GM18870 (cell line): ENCODE data around the gene NCAPH2.
A peak's percentile ranks its signal among the peaks of the same experiment; 100 is the strongest.

Experiments
- ATAC-seq: cut with Tn5 transposase; IDR thresholded peaks from one replicate; pipeline ENCODE4 v1.9.1; 2021; ENCODE audit warnings: moderate library complexity; ENCODE audit not compliant: unreplicated experiment

The NCAPH2 gene

DNA sequence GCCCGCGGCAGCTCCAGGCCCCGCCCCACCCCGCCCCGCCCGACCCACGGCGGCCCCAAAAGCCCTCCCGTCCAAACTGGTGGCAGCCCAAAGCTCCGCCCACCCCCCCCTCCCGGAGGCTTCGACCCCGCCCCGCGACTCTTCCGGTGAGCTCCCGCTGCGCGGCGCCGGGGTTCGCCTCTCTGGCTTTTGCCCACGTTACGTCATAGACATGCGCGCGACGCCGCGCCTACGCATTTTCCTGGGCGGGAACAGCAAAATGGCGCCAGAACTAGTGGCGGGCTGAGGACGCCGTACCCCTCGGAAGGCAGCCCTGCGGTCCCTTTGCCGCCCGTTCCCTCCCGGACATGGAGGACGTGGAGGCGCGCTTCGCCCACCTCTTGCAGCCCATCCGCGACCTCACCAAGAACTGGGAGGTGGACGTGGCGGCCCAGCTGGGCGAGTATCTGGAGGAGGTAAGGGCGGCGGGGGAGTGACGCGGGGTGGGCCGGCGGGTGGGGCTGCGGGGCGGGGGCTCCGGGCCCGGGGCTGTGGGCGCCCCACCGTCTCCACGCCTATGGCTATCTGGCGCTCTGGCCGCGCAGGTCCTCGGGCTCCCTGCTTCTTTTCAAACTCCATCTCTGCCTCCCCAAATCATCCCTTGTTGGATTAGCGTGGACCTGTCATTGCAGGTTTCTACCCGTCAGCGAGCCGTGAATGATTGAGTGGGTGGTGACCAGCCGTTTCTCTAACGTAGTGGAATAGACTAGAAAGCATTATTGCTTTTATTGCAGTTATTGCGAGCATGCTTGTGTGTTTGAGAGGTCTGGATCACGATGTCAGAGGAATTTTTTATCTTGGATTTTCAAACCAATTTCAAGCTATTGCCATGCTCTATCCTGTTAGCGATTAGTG is at the start of gene NCAPH2:
Gene NCAPH2, plus strand, starts transcription at position 234 of the 894 bp plus-strand sequence. Its CDS starts 114 bp downstream, at position 348.
- ATAC-seq: peak; percentile 60

DNA sequence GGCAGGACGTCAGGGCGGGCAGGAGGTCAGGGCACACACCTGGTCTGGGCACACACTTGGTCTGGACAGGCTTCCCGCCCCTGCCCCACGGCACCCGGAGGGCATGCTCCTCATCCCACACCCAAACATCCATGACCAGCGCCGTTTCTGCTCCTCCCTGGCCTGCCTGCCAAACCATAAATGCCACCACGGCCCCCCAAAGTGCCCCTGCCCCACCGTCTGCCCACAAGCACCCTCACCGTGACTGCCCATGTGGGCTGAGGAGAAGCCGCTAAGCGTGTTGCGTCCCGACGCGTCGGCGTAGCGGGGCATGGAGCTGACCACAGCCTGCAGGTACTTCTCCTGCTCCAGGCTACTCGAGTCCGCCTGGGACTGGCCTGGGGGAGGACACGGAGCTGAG is 49.0 kb upstream of the NCAPH2 start:
- ATAC-seq: no peak

GRCh38 chr22:50459496-50460140 is 48.4 kb upstream of the NCAPH2 start:
- no peak for ATAC-seq

DNA sequence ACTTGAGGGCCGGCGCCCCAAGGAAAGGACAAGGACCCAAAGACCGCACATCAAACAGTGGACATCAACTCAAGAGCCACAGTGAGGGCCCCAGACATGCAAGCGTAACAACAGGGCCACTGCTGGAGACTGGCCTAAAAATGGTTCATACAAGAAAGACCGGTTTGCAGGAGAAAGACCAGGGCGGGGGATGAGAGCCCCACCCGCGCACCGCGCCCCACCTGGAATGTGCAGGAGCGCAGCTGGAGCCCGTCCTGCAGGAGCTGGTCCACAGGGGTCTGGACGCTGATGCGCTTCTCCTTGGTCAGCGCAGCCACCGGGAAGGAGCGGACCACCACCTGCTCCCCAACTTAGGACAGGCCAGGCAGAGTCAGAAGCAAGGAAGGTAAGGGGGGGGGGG is 47.1 kb upstream of the NCAPH2 start:
- no peak for ATAC-seq

GRCh38 chr22:50461536-50461935 is 46.5 kb upstream of the NCAPH2 start:
- no peak for ATAC-seq

DNA sequence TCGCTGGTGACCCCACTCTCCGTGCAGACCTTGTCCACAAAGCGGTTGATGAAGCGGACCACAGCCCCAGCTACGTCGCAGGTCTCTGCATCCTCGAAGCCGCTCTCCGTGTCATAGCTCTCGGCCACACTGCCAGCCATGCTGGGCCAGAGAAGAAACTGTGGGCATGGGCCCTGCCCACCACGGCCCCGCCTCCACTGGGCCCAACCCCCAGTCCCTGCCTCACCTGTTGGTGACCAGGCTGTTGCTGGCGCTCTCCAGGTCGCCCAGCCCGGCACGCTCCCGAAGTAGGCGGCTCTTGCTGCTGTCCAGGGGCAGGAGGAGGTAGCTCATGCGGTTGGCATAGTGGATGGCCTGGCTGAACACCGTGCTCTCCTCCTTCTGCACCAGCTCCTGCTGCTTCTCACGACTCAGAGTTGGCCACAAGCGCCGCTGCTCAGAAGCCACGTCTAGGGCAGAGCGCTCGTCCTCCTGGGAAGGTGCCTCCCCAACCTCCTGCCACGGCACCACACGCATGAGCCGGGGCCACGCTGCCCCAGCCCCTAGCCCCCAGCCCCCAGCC is 46.0 kb upstream of the NCAPH2 start:
- no peak for ATAC-seq

- ATAC-seq: no peak
These were observed 44.7 kb upstream of the NCAPH2 start for GRCh38 chr22:50463188-50463900.

DNA sequence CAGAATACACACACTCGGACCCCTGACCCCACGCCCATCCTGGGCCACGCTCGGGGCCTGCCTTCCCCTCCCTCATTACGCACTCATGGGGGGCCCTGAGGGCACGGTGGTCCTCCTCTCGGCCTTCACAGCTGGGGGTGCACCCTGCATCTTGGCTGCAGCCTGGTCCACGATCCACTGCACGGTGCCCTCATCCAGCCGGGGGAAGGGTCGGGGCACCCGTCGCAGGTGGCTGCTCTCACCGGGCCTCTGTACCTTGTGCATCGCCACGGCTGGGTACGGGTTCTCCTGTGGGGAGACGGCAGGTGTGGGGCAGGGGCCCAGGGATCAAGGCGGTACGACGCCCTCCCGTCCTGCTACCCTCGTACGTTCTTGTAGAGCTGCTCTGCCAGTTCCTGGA is 43.6 kb upstream of the NCAPH2 start:
- ATAC-seq: no peak

- no peak for ATAC-seq
These were observed 42.7 kb upstream of the NCAPH2 start for GRCh38 chr22:50465066-50465930.

DNA sequence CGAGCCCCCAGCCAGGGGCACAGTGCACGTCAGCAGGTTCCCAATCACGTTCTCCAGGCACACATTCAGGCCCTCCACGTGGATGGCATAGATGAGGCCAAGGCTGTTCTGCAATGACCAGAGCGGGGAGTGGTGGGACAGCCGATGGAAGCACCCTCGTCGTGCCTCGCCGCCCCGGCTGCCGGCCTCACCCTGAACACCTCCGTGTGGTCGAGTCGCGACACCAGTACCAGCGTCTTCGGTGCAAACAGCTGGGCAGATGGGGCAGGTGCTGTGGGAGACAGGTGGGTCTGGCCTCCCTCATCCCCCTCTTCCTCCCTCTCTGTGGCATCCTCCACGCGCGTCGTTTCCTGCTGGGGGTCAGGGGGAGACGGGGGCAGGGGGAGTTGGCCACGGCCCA is 40.7 kb upstream of the NCAPH2 start:
- no peak for ATAC-seq

- no peak for ATAC-seq
These were observed 40.1 kb upstream of the NCAPH2 start for GRCh38 chr22:50467773-50468440.

DNA sequence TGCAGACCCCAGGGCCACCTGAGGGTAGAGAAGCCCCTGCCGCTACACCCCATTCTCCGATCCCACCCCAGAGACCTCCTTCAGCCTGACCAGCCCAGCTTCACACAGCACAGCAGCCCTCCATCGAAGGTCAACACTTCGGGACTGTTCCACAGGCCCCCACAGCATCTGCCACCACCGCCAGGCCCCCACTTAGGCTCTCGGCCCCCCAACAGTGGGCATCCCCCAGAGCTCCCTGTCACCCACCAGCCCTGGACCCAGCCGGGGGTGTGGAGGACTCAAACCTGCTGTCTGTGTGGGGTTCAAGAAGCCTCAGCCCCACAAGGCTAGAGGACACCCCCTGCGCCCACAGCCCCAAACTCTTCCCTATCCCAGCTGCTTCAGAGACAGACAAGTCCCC is 39.4 kb upstream of the NCAPH2 start:
- no peak for ATAC-seq

- ATAC-seq: peak; percentile 39
These were observed 38.4 kb upstream of the NCAPH2 start for GRCh38 chr22:50469377-50470305.

GRCh38 chr22:50470491-50470890 is 37.5 kb upstream of the NCAPH2 start:
- no peak for ATAC-seq

DNA sequence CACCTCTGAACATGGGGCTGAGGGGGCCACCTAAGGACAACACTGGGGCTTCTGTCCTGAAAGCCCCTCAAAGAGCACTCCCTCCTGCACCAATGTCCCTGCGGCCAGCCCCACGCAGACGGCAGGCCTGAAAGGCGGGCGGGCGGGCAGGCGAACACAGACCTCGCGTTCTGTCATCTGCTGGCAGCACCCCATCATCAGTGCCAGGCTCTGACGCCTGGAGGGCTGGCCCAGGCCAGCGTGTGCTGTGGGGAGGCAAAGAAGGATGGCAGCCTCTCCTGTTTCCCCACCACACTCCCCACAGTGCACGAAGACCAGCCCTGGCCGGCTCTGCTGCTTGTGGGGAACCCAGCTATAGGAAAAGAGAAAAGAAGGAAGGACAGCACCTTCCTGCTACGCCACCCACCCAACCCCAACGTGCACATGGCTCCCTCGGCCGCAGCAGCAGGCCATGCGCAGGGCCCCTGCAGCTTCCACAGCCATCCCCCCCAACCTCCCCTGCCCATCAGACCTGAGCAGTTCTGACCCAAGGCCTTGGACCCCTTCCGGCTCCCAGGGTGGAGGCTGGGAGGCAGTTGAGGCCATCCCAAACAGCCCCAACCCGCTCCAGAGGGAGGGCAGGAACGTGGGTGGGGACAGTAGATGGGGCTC is 36.7 kb upstream of the NCAPH2 start:
- no peak for ATAC-seq

GRCh38 chr22:50471962-50472361 is 36.1 kb upstream of the NCAPH2 start:
- ATAC-seq: no peak

DNA sequence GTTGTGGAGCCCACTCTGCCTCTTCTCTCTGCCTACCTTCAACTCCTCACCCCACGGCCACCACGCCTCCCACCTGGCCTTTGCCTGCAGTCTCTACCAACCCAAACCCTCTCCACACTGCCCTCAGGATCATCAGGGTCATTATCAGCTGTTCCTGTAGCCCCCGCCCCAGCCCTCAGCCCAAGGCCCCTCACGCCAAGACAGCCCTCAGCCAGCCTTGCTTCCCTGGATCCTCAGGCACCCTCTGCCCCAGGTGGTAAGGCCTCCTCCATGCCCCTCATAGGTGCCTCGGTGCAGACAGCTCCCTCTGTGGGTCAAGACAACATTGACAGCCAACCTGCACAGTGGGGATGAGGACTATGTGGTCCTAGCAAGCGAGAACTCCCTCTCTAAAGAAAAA is 34.9 kb upstream of the NCAPH2 start:
- ATAC-seq: no peak
